Chondrocyte (in vitro differentiated cells): ENCODE measurements around the gene C19orf25. TPM values are rescaled to one million over a fixed set of nuclear protein-coding genes. Genes with fewer than 3 reads are reported as not detected.
"Not testable (repeated sequence)": the region's sequence is repeated elsewhere in the genome, so short reads cannot be mapped to it uniquely, and the experiment has no call there.

ENCODE experiments used
- DNase-seq: peaks from one replicate; pipeline ENCODE4 v3.0.0; 2021; ENCODE audit warnings: mixed read lengths, low spot score
- H3K27ac Mint-ChIP-seq: one replicate; pipeline ENCODE4 v1.8.0; 2021; ENCODE audit warnings: mild to moderate bottlenecking, moderate library complexity, mixed read lengths; ENCODE audit not compliant: unreplicated experiment
- H3K27me3 Mint-ChIP-seq: 2 replicates; pipeline ENCODE4 v1.8.0; 2021; ENCODE audit warnings: low read depth, mixed read lengths
- H3K36me3 Mint-ChIP-seq: 2 replicates; pipeline ENCODE4 v1.8.0; 2021; ENCODE audit warnings: low read depth, mixed read lengths
- H3K4me1 Mint-ChIP-seq: 2 replicates; pipeline ENCODE4 v1.8.0; 2021; ENCODE audit warnings: low read depth, mild to moderate bottlenecking, mixed read lengths
- H3K4me3 Mint-ChIP-seq: one replicate; pipeline ENCODE4 v1.8.0; 2021; ENCODE audit warnings: mild to moderate bottlenecking, moderate library complexity, mixed read lengths; ENCODE audit not compliant: unreplicated experiment
- H3K9me3 Mint-ChIP-seq: 2 replicates; pipeline ENCODE4 v1.8.0; 2021; ENCODE audit warnings: low read depth, mixed read lengths
- total RNA-seq: library from RNA; stranded (reverse); gene quantifications from 3 replicates; pipeline ENCODE4 v1.2.1, GENCODE V29; 2021
- TF ChIP-seq, protein P1 (sequence below): fragments of 200-600 bp; sonication (generic); IDR thresholded peaks from 2 replicates; pipeline ENCODE4 v1.5.0; 2021; ENCODE audit warnings: antibody characterized with exemption, mild to moderate bottlenecking, moderate library complexity

Gene C19orf25
- total RNA-seq, 1 donor from 2014 or later = 23.3 TPM

DNA sequence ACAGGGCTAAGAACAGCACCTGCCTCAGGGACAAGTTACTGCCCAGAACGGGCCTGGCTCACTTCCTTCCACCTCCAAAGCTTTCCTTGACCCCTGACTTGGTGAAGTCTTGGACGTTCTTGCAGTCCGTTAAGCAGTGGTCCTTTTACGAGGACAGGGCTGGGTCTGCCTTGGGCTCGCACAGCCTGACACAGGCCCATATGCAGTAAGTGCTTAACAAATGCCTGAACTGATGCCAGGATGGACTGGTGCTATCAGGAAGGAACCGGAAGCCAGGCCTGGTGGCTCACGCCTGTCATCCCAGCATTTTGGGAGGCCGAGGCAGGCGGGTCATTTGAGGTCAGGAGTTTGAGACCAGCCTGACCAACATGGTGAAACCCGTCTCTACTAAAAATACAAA lies 43.0 kb upstream of the C19orf25 start:
- H3K27me3 Mint-ChIP-seq = peaks cover 26% of the 10 kb centered on the region
- H3K9me3 Mint-ChIP-seq = no peaks in the 10 kb centered on the region
- peaks cover 5% of the 10 kb centered on the region for H3K4me1 Mint-ChIP-seq
- DNase-seq = no peak
- TF ChIP-seq, protein P1, sequence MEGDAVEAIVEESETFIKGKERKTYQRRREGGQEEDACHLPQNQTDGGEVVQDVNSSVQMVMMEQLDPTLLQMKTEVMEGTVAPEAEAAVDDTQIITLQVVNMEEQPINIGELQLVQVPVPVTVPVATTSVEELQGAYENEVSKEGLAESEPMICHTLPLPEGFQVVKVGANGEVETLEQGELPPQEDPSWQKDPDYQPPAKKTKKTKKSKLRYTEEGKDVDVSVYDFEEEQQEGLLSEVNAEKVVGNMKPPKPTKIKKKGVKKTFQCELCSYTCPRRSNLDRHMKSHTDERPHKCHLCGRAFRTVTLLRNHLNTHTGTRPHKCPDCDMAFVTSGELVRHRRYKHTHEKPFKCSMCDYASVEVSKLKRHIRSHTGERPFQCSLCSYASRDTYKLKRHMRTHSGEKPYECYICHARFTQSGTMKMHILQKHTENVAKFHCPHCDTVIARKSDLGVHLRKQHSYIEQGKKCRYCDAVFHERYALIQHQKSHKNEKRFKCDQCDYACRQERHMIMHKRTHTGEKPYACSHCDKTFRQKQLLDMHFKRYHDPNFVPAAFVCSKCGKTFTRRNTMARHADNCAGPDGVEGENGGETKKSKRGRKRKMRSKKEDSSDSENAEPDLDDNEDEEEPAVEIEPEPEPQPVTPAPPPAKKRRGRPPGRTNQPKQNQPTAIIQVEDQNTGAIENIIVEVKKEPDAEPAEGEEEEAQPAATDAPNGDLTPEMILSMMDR = no peak
- H3K27ac Mint-ChIP-seq = no peak overlapping the region
- no peaks in the 10 kb centered on the region for H3K36me3 Mint-ChIP-seq
- no peak overlapping the region for H3K4me3 Mint-ChIP-seq

DNA sequence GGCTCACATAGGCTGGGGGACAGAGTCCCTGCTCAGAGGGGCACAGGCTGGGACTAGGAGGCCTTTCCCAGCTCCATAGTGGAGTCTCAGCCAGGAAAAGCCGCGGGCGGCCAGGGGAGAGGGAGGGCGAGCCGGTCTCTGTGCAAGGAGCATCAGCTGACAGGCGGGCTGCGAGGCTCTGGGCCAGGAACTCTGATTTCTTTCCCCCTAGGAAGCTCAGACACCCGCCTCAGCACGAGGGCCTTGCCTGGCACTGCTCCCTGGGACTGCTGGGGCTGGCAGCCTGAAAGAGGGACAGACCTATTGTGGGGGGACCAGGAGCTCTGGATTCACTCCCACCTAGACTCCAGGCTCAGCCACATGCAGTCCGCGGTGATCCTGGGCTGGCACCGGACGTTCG lies 42.6 kb upstream of the C19orf25 start:
- Mint-ChIP-seq H3K4me3 (no peak overlapping the region), H3K9me3 (no peaks in the 10 kb centered on the region), H3K36me3 (no peaks in the 10 kb centered on the region), H3K27me3 (peaks cover 25% of the 10 kb centered on the region), H3K4me1 (peaks cover 5% of the 10 kb centered on the region), H3K27ac (no peak overlapping the region)
- TF ChIP-seq, protein P1 = no peak
- DNase-seq = no peak

DNA sequence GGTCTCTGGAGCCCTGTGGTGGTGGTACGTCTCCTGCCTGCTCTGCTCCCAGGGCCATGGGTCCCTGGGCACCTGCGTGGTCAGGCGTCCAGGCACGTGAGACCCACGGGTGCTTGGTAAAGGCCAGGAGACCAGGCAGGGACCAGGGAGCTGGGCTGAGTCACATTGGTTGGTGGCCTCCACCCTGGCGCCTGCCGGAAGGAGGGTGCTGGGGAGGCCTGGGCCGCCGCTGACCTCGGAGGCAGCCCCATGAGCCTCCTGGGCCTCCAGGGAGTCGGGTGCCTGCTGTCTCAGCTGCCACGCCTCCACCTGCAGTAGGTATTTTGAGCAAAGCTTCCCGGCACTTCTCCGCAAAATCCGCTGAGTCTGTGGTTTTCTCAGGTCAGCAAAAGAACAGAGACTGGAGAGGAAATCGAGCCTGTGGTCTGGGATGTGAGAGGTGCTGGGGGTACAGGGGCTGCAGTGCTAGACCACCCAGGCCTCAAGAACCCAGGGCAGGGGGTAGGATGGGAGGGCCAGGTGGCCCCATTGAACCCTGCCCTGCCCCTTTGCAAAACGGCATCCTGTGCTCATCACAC lies 41.3 kb upstream of the C19orf25 start:
- no peak overlapping the region for H3K4me3 Mint-ChIP-seq
- DNase-seq = no peak
- no peaks in the 10 kb centered on the region for H3K36me3 Mint-ChIP-seq
- H3K27me3 Mint-ChIP-seq = peaks cover 20% of the 10 kb centered on the region
- no peaks in the 10 kb centered on the region for H3K9me3 Mint-ChIP-seq
- H3K4me1 Mint-ChIP-seq = peaks cover 5% of the 10 kb centered on the region
- H3K27ac Mint-ChIP-seq = no peak overlapping the region
- TF ChIP-seq, protein P1 = no peak

DNA sequence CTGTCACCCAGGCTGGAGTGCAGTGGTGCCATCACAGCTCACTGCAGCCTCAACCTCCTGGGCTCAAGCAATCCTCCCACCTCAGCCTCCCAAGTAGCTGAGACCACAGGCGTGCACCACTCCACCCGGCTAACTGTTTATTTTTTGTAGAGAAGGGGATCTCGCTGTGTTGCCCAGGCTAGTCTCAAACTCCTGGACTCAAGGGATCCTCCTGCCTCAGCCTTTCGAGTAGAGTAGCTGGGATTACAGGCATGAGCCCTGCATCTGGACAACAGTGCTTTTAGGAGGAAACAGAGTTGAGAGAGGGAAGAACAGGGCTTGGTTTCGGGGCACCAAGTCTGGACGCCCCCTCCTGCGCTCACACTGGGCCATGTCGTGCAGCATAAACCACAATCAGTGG lies 40.8 kb upstream of the C19orf25 start:
- not testable (repeated sequence) for H3K4me3 Mint-ChIP-seq, H3K9me3 Mint-ChIP-seq, H3K36me3 Mint-ChIP-seq, H3K27ac Mint-ChIP-seq, DNase-seq, H3K4me1 Mint-ChIP-seq
- peaks cover 16% of the 10 kb centered on the region for H3K27me3 Mint-ChIP-seq

DNA sequence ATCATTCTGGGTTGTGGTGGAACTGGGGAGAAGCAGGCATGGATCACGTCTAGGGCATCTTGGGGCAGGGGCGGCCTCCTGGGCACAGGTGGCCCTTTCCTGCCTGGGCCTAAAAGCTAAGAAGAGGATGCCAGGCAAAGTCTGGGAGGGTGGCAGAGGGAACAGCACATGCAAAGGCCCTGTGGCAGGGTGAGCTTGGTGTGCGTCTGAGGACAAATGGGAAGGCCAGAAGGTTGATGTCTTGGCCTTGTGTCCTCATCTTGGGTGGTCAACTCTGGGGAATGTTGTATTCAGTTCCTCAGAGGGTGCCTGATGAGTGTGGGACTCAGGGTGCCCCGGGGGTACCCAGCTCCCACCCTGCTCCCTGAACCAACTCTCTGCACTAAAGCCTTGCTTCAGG lies 39.5 kb upstream of the C19orf25 start:
- Mint-ChIP-seq H3K27ac (no peak overlapping the region), H3K27me3 (peaks cover 10% of the 10 kb centered on the region), H3K9me3 (no peaks in the 10 kb centered on the region), H3K4me3 (no peak overlapping the region), H3K4me1 (no peaks in the 10 kb centered on the region), H3K36me3 (no peaks in the 10 kb centered on the region)
- DNase-seq = no peak
- TF ChIP-seq, protein P1 = no peak

DNA sequence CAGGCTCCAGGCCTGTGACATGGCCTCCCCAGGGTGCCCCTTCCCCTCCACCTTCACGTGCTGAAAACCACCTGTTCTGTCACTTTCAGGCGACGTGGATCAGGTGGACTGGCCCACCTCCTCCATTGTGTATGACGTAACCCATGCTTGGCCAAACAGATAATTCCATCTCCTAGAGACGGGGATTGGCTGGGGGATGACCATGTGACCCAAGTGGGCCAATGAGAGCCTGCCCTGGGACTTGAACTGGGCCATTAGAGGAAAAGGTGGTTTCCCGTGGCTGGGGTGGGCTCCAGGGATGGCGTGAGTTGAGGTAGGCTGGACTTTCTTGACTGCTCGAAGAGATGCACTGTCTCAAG lies 37.4 kb upstream of the C19orf25 start:
- no peaks in the 10 kb centered on the region for H3K9me3 Mint-ChIP-seq
- H3K4me1 Mint-ChIP-seq = peaks cover 7% of the 10 kb centered on the region
- H3K36me3 Mint-ChIP-seq = no peaks in the 10 kb centered on the region
- TF ChIP-seq, protein P1 = no peak
- H3K27ac Mint-ChIP-seq = no peak overlapping the region
- DNase-seq = no peak
- H3K27me3 Mint-ChIP-seq = peaks cover 4% of the 10 kb centered on the region
- H3K4me3 Mint-ChIP-seq = no peak overlapping the region
